ENCODE data around the gene RPTOR. TPM values are rescaled to one million over a fixed set of nuclear protein-coding genes. Genes with fewer than 3 reads are reported as not detected.

Gene RPTOR
- total and polyA plus RNA-seq, 10 of the 15 experiments (the other 5 are each of a cell fraction or from before 2014, with no cell fraction given): 0.18 to 32.1 (median 7.8) TPM

DNA sequence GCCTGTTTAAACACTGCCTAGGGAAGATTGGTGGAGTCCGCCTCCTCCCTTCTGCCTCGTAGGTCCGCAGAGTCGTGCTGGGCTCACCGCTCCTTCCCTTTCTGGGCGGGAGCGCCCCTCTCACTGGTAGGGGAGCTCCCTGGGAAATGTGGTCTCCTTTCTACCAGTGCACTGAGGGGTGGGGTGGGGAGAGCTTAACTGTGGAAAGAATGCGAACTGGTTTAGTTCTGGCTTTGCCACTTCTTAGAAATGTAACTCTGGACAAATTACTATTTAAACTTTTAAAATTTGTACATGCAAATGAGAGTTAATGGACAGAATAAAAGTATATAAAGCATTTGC is 105.7 kb downstream of the RPTOR start:
- WGBS (ENCODE audit: insufficient coverage, insufficient replicate concordance, low lambda C conversion rate, missing lambda C conversion rate): 97% methylated on average over 7 of the region's 8 CpGs
- ChIA-PET POLR2A (no interaction called here), SMC1A (ENCODE audit: uncharacterized antibody, unreplicated experiment) (no interaction called here), CTCF (interaction anchor here (0.7 to 1.4 kb wide), 4 partner anchors 11 to 221 kb away, joined by 3 to 5 read pairs (median 3); no protein-coding TSS in a partner anchor), RAD21 (ENCODE audit: unreplicated experiment) (no interaction called here)
- Histone ChIP-seq H4K20me1 (ENCODE audit: control insufficient read depth, insufficient read depth) (no peaks in the 10 kb centered on the region), H3K79me2 (ENCODE audit: control insufficient read depth, insufficient read depth, low read length) (peaks cover 6% of the 10 kb centered on the region), H3K27me3 (replicated peaks in 1 of 2; ENCODE audit: control insufficient read depth in 2 of 2, insufficient read depth in 2 of 2, low read length in 1 of 2) (no peaks in the 10 kb centered on the region), H3K4me3 (no peak overlapping the region), H3K4me2 (ENCODE audit: control insufficient read depth, insufficient read depth) (no peak overlapping the region), H2AFZ (ENCODE audit: control insufficient read depth, low read depth, low read length) (no peak overlapping the region), H3K9ac (ENCODE audit: control insufficient read depth, insufficient read depth, low read length) (no peak overlapping the region), H3K36me3 (ENCODE audit: control insufficient read depth in 2 of 2, insufficient read depth in 2 of 2, low read length in 1 of 2) (no peaks in the 10 kb centered on the region), H3K27ac (ENCODE audit: control insufficient read depth, insufficient read depth) (no peak overlapping the region), H3K4me1 (ENCODE audit: control insufficient read depth, insufficient read depth, low read length) (peaks cover 4% of the 10 kb centered on the region), H3K9me3 (replicated peaks; ENCODE audit: control insufficient read depth, insufficient read depth, low read length) (no peaks in the 10 kb centered on the region; the same call in 2 of the 3 replicates)
- intact Hi-C loops (cut with micrococcal nuclease; ENCODE audit: unreplicated experiment): no loop called here
- FAIRE-seq (no peak), ATAC-seq (no peak), DNase-seq (ENCODE audit: low read depth, low spot score) (no peak)
- TF ChIP-seq BACH1 (IDR thresholded peaks at IDR 0.05; ENCODE audit: borderline replicate concordance) (no peak), YBX1 (IDR thresholded peaks at IDR 0.05) (no peak), ASH2L (IDR thresholded peaks at IDR 0.05; ENCODE audit: borderline replicate concordance, low read depth) (no peak), HDGF (IDR thresholded peaks at IDR 0.05) (no peak), BMI1 (IDR thresholded peaks at IDR 0.05; ENCODE audit: borderline replicate concordance) (no peak), NFYB (IDR thresholded peaks at IDR 0.05; ENCODE audit: insufficient read depth, low read depth, low read length) (no peak), JUND (IDR thresholded peaks at IDR 0.05; ENCODE audit: low read depth, low read length) (no peak), EED (IDR thresholded peaks at IDR 0.05; ENCODE audit: low read depth) (no peak)
- in situ Hi-C loops (cut with MboI): no loop called here
- BruUV-seq (replicated peaks): no TSS peak

DNA sequence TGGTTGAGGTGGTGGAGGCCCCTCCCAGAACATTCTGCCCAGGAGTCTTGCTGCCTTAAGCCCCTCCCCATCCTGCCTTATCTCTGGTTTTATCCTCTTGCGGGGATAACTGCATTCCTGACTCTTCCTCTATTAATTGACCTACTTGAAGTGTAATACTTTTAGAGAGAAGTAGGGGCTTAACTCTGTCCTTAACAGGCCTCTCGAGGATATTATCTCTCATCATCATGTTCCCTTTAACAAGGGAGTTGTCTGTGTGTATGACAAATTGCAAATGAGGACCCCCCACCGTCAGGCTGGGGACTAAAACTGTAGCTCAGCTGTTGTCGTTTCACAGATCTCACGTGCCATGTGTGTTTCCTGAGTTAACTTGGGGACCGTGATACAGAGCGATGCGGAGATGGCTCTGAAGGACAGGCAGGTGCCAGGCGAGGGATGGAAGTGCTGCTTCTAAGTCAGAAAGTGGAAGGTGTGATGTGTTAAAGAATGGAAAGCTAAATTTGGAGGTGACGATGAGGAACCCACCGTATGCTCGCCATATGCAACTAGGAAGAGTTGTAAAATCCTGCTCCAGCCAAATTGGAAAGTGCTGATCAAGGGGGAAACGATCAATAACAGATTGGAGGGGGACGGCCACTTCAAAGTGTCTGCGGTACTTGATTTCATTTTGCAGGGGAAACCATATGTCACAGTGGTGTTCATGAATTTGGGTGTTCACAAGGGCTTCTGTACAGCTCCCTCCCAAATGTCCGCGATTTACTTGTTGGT is 106.3 kb downstream of the RPTOR start:
- H3K27me3 ChIP-seq (replicated peaks in 1 of 2; ENCODE audit: control insufficient read depth in 2 of 2, insufficient read depth in 2 of 2, low read length in 1 of 2): no peaks in the 10 kb centered on the region
- ATAC-seq (no peak), DNase-seq (ENCODE audit: low read depth, low spot score) (no peak), FAIRE-seq (no peak)
- H3K36me3 ChIP-seq (ENCODE audit: control insufficient read depth in 2 of 2, insufficient read depth in 2 of 2, low read length in 1 of 2): no peaks in the 10 kb centered on the region
- SMC1A ChIA-PET (ENCODE audit: uncharacterized antibody, unreplicated experiment): no interaction called here
- BruUV-seq (replicated peaks): no TSS peak
- H3K27ac ChIP-seq (ENCODE audit: control insufficient read depth, insufficient read depth): no peak overlapping the region
- H3K79me2 ChIP-seq (ENCODE audit: control insufficient read depth, insufficient read depth, low read length): peaks cover 7% of the 10 kb centered on the region
- H4K20me1 ChIP-seq (ENCODE audit: control insufficient read depth, insufficient read depth): no peaks in the 10 kb centered on the region
- WGBS (ENCODE audit: insufficient coverage, insufficient replicate concordance, low lambda C conversion rate, missing lambda C conversion rate): 97% methylated on average over 17 of the region's 17 CpGs
- POLR2A ChIA-PET: no interaction called here
- RAD21 ChIA-PET (ENCODE audit: unreplicated experiment): no interaction called here
- H3K9ac ChIP-seq (ENCODE audit: control insufficient read depth, insufficient read depth, low read length): no peak overlapping the region
- CTCF ChIA-PET: no interaction called here
- intact Hi-C loops (cut with micrococcal nuclease; ENCODE audit: unreplicated experiment): no loop called here
- peaks cover 4% of the 10 kb centered on the region for H3K4me1 ChIP-seq (ENCODE audit: control insufficient read depth, insufficient read depth, low read length)
- in situ Hi-C loops (cut with MboI): no loop called here
- H2AFZ ChIP-seq (ENCODE audit: control insufficient read depth, low read depth, low read length): no peak overlapping the region
- H3K4me3 ChIP-seq: no peak overlapping the region
- no peaks in the 10 kb centered on the region; the same call in 2 of the 3 replicates for H3K9me3 ChIP-seq (replicated peaks; ENCODE audit: control insufficient read depth, insufficient read depth, low read length)
- TF ChIP-seq DPF2 (IDR thresholded peaks at IDR 0.05) (no peak), RCOR1 (conservative IDR thresholded peaks at IDR 0.05; ENCODE audit: low read depth, low read length) (no peak)
- H3K4me2 ChIP-seq (ENCODE audit: control insufficient read depth, insufficient read depth): no peak overlapping the region
